ENCODE measurements around the gene KIFC1.
A peak's percentile ranks its signal among the peaks of the same experiment; 100 is the strongest.

The KIFC1 gene

GRCh38 chr6:33427585-33428223 is 36.1 kb downstream of the KIFC1 start:
- DNase-seq = peak; percentile 63

- DNase-seq = peak; percentile 79
Measured at GRCh38 chr6:33428224-33428965, 36.8 kb downstream of the KIFC1 start.

- no peak for DNase-seq
Measured at GRCh38 chr6:33428966-33429749, 37.5 kb downstream of the KIFC1 start.

- DNase-seq = no peak
Measured at GRCh38 chr6:33429750-33430052, 38.1 kb downstream of the KIFC1 start.

GRCh38 chr6:33430334-33430733 is 38.7 kb downstream of the KIFC1 start:
- no peak for DNase-seq

GRCh38 chr6:33430991-33431879 is 39.6 kb downstream of the KIFC1 start:
- peak; percentile 81 for DNase-seq

- DNase-seq = no peak
Measured at GRCh38 chr6:33431880-33432541, 40.4 kb downstream of the KIFC1 start.

GRCh38 chr6:33432546-33432945 is 40.9 kb downstream of the KIFC1 start:
- no peak for DNase-seq

GRCh38 chr6:33433001-33433543 is 41.4 kb downstream of the KIFC1 start:
- DNase-seq = no peak

- DNase-seq = no peak
Measured at GRCh38 chr6:33433544-33434191, 42.0 kb downstream of the KIFC1 start.

- no peak for DNase-seq
Measured at GRCh38 chr6:33434961-33435360, 43.3 kb downstream of the KIFC1 start.

- DNase-seq = no peak
Measured at GRCh38 chr6:33437666-33438065, 46.0 kb downstream of the KIFC1 start.

- no peak for DNase-seq
Measured at GRCh38 chr6:33438978-33439594, 47.5 kb downstream of the KIFC1 start.

- DNase-seq = peak; percentile 24
Measured at GRCh38 chr6:33439956-33440648, 48.5 kb downstream of the KIFC1 start.

GRCh38 chr6:33440649-33441309 is 49.2 kb downstream of the KIFC1 start:
- no peak for DNase-seq

GRCh38 chr6:33441457-33441856 is 49.8 kb downstream of the KIFC1 start:
- DNase-seq = no peak

GRCh38 chr6:33442283-33442682 is 50.7 kb downstream of the KIFC1 start:
- no peak for DNase-seq

- DNase-seq = no peak
Measured at GRCh38 chr6:33443025-33443424, 51.4 kb downstream of the KIFC1 start.

- DNase-seq = no peak
Measured at GRCh38 chr6:33443619-33444504, 52.2 kb downstream of the KIFC1 start.
